Activated naive CD8-positive, alpha-beta T cell (primary cell): ENCODE measurements around the gene LUC7L.
"Not testable (repeated sequence)": the region's sequence is repeated elsewhere in the genome, so short reads cannot be mapped to it uniquely, and the experiment has no call there.

ENCODE experiments used
- H3K27ac Mint-ChIP-seq: one replicate; pipeline ENCODE4 v1.8.0; 2021; ENCODE audit warnings: mixed read lengths
- H3K27me3 Mint-ChIP-seq: one replicate; pipeline ENCODE4 v1.8.0; 2021; ENCODE audit warnings: mixed read lengths
- H3K36me3 Mint-ChIP-seq: one replicate; pipeline ENCODE4 v1.8.0; 2021; ENCODE audit warnings: mixed read lengths
- H3K4me1 Mint-ChIP-seq: one replicate; pipeline ENCODE4 v1.8.0; 2021; ENCODE audit warnings: low read depth, mixed read lengths
- H3K4me3 Mint-ChIP-seq: one replicate; pipeline ENCODE4 v1.8.0; 2021; ENCODE audit warnings: mild to moderate bottlenecking, mixed read lengths
- H3K9me3 Mint-ChIP-seq: one replicate; pipeline ENCODE4 v1.8.0; 2021; ENCODE audit warnings: low read depth, mixed read lengths

Gene LUC7L

DNA sequence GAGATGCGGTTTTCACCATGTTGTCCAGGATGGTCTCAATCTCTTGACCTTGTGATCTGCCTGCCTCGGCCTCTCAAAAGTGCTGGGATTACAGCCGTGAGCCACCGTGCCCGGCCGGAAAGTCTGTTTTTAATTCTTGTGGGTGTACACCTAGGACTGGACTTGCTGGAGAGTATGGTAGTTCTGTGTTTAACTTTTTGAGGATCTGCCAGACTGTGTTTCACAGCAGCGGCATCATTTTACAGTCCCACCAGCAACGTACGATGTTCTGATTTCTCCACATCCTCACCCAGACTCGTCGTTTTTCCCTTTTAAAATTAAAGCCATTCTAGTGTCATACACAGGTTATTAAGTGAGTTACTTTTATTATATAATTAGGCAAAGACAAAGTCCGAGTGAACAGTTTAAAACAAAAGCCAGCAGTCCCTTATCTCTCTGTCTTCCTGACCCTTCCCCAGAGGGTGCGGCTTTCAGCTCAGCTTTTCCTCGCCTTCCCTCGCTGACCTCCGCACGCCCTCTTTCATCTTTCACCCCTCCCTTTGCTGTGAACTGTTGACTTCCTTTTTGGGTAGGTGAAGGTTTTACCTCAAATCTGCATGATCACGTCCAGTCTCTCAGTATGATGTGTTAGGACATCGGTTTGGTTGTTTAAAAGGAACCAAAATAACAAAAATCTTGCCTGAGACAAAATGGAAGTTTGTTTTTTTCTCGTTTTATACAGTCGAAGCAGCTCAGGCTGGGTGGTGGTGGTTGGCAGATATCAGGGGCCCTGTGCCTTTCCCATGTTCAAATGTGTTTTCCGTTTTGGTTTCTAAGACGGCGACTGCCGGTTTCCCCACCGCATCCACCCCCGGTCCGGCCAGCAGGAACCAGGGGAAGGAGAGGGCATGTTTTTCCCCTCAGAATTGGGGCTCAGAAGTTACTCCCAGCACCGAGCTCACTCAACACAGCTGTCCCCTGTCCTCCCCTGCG lies 23.4 kb upstream of the LUC7L start:
- H3K27me3 Mint-ChIP-seq = no peaks in the 10 kb centered on the region
- H3K36me3 Mint-ChIP-seq = peaks cover 10% of the 10 kb centered on the region
- no peaks in the 10 kb centered on the region for H3K9me3 Mint-ChIP-seq
- peaks cover 17% of the 10 kb centered on the region for H3K4me1 Mint-ChIP-seq
- peak overlapping the region; percentile 84 for H3K4me3 Mint-ChIP-seq
- peak overlapping the region; percentile 93 for H3K27ac Mint-ChIP-seq

DNA sequence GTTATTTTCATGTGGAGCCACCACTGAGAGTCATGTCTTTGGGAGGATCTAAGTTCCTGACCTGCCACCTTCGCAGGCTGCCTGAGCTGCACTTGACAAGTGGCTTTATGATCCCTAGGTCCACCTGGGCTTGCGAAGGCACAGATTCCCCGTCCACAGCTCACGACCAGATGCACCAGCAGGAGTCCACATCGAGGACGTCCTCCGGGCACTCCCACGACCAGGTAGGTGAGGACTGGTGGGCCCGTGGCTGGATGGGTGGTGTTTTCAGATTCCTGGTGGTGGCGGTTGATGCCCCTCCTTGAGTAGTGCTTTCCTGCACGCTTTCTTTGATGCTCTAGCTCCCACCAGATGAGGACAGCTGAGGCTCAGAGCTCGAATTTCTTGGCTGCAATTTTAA lies 20.2 kb upstream of the LUC7L start:
- Mint-ChIP-seq H3K27ac (no peak overlapping the region), H3K9me3 (no peaks in the 10 kb centered on the region)

DNA sequence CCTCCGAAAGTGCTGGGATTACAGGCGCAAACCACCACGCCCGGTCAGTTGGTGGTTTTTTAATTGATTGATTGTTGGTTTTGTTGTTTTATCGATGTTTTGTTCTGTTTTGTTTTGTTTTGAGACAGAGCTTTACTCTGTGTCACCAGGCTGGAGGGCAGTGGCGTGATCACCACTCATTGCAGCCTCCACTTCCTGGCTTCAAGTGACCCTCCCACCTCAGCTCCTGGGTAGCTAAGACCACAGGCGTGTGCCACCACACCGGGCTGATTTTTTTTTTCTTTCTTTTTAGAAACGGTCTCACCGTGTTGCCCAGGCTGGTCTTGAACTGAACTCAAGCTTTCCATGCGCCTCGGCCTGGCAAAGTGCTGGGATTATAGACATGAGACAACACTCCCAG lies 17.8 kb upstream of the LUC7L start:
- H3K4me3 Mint-ChIP-seq = no peak overlapping the region
- no peaks in the 10 kb centered on the region for H3K36me3 Mint-ChIP-seq
- H3K9me3 Mint-ChIP-seq = no peaks in the 10 kb centered on the region
- no peaks in the 10 kb centered on the region for H3K27me3 Mint-ChIP-seq
- H3K27ac Mint-ChIP-seq = no peak overlapping the region
- H3K4me1 Mint-ChIP-seq = peaks cover 4% of the 10 kb centered on the region

More for the DNA sequence above, 20.2 kb upstream of the LUC7L start:
- H3K27me3 Mint-ChIP-seq = no peaks in the 10 kb centered on the region
- H3K4me3 Mint-ChIP-seq = no peak overlapping the region
- H3K4me1 Mint-ChIP-seq = peaks cover 17% of the 10 kb centered on the region
- peaks cover 3% of the 10 kb centered on the region for H3K36me3 Mint-ChIP-seq

DNA sequence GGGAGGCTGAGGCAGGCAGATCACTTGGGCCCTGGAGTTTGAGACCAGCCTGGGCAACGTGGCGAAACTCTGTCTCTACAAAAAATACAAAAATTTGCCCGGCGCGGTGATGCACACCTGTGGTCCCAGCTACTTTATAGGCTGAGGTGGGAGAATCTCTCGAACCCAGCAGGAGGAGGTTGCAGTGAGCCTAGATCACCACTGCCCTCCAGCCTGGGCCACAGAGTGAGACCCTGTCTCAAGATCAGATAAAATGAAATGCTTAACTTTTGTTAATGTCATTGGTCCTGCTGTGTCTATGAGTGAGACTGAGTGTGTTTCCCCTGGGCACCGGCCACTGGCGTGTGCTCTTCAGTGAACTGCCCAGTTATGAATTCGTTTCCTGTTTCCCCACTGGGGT lies 15.9 kb upstream of the LUC7L start:
- no peaks in the 10 kb centered on the region for H3K36me3 Mint-ChIP-seq
- no peak overlapping the region for H3K27ac Mint-ChIP-seq
- H3K4me3 Mint-ChIP-seq = no peak overlapping the region
- no peaks in the 10 kb centered on the region for H3K27me3 Mint-ChIP-seq
- H3K9me3 Mint-ChIP-seq = no peaks in the 10 kb centered on the region
- H3K4me1 Mint-ChIP-seq = peaks cover 8% of the 10 kb centered on the region

DNA sequence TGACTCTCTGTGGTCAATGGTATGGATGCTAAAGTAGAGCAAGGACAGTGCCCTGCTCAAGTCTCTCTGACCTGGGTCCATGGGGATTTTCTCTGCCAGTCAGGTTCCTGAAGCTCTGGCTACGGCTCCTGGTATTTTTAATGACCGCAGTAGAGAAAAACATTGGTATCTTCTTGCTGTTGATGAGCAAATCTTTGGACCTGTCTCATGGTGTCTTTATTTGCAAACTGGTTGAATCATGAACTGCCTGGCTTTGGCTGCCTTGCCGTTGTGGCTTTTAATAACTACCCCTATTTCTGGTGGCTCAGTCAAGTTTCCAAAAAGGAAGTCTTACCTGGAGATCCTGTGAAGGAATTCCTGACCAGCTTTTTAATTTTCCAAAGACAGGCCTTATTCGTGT lies 14.1 kb upstream of the LUC7L start:
- Mint-ChIP-seq H3K27ac (no peak overlapping the region), H3K4me3 (no peak overlapping the region), H3K4me1 (peaks cover 15% of the 10 kb centered on the region)

DNA sequence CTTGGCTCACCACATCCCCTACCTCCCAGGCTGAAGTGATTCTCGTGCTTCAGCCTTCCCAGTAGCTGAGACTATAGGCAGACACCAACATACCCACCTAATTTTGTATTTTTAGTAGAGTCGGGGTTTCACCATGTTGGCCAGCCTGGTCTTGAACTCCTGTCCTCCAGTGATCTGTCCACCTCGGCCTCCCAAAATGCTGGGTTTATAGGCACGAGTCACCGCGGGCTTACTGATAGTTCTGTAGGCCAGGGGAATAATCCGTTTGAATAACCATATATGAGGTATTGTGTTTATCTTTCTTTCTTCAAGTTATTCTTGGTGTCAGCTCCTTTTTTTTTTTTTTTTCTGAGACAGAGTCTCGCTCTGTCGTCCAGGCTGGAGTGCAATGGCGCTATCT lies 13.0 kb upstream of the LUC7L start:
- Mint-ChIP-seq H3K9me3 (no peaks in the 10 kb centered on the region), H3K4me3 (no peak overlapping the region)

More for the DNA sequence above, 14.1 kb upstream of the LUC7L start:
- no peaks in the 10 kb centered on the region for H3K9me3 Mint-ChIP-seq
- H3K27me3 Mint-ChIP-seq = no peaks in the 10 kb centered on the region
- peaks cover 3% of the 10 kb centered on the region for H3K36me3 Mint-ChIP-seq

DNA sequence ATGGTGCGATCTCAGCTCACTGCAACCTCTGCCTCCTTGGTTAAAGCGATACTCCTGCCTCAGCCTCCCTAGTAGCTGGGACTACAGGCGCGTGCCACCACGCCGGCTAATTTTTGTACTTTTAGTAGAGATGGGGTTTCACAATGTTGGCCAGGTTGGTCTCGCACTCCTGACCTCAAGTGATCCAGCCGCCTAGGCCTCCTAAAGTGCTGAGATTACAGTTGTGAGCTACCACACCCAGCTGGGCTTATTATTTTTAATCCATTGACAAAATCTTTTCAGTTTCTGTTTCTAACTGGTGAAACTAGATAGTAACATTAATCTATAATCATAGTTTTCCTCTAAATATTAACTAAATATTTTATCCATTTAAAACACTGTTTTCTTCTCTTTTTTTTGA lies 11.3 kb upstream of the LUC7L start:
- H3K4me3 Mint-ChIP-seq = no peak overlapping the region
- no peaks in the 10 kb centered on the region for H3K27me3 Mint-ChIP-seq
- H3K36me3 Mint-ChIP-seq = peaks cover 3% of the 10 kb centered on the region
- no peaks in the 10 kb centered on the region for H3K9me3 Mint-ChIP-seq
- peak overlapping the region; percentile 28 for H3K27ac Mint-ChIP-seq
- peaks cover 20% of the 10 kb centered on the region for H3K4me1 Mint-ChIP-seq

More for the DNA sequence above, 13.0 kb upstream of the LUC7L start:
- H3K27ac Mint-ChIP-seq = no peak overlapping the region
- no peaks in the 10 kb centered on the region for H3K27me3 Mint-ChIP-seq
- H3K4me1 Mint-ChIP-seq = peaks cover 17% of the 10 kb centered on the region
- peaks cover 3% of the 10 kb centered on the region for H3K36me3 Mint-ChIP-seq

DNA sequence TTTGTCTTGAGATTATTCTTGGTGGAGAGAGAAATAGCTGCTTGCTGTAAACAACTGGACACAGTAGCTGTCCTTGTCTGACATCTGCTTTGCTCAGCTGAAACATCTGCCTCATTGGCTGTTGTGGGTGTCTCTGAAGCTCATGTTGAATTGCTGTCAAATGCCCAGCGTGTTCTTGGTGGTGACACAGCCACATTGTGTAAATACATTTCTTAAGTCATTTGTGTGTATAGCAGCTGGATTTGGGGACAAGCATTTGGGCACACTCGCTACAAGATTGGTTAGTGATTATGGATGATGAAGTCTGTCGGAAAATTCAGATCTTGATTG lies 10.7 kb upstream of the LUC7L start:
- H3K4me1 Mint-ChIP-seq = peaks cover 26% of the 10 kb centered on the region
- no peak overlapping the region for H3K4me3 Mint-ChIP-seq
- no peaks in the 10 kb centered on the region for H3K27me3 Mint-ChIP-seq
- peak overlapping the region; percentile 28 for H3K27ac Mint-ChIP-seq
- H3K9me3 Mint-ChIP-seq = no peaks in the 10 kb centered on the region
- H3K36me3 Mint-ChIP-seq = peaks cover 3% of the 10 kb centered on the region

DNA sequence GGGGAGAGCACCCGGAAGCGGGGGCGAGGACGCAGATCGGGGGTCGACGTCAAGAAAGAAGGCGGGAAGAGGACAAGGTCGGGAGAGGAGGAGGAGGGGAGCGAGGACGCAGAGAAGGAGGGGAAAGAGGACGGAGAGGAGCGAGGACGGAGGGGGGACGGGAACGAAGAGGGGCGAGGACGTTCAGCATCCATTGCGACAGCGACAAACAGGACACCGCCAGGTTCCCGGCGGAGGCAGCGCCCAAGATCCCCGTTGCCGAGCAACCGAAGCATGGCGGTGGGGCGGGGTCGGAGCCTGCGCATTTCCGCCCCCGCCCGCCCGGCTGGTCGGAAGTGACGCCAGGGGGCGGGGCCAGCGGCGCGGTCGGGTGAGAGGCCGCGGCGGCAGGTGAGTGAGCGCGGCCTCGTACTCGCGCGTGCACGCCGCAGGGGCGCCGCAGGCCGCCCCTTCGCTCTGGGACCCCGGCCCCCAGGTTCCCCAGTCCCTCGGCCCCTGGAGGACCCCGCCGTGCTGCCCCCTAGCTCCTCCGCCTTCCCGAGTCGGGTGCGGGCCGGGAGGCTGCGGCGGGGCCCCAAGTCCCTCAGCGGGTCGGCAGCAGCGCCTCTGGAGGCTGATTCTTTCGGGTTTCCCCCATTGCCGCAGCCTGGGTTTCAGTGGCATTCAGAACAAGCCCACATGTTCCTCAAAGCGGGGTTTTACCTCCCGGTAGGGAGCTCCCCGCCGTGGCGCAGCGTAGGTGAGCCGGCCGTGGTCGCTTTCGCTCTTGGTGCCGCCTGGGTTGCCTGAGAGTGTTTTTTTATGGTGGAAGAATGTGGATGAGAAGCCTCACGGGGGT lies 5.4 kb upstream of the LUC7L start, which contains the start of gene FAM234A:
Gene FAM234A, plus strand, starts transcription at position 354 of the 838 bp plus-strand sequence. CDS start 19,593 bp downstream, outside the sequence.
- peak within 1 kb of the TSS; percentile 97 for H3K4me3 Mint-ChIP-seq
- peak within 1 kb of the TSS; percentile 97 for H3K27ac Mint-ChIP-seq
- peaks cover under 1% of the 10 kb centered on the region for H3K36me3 Mint-ChIP-seq

DNA sequence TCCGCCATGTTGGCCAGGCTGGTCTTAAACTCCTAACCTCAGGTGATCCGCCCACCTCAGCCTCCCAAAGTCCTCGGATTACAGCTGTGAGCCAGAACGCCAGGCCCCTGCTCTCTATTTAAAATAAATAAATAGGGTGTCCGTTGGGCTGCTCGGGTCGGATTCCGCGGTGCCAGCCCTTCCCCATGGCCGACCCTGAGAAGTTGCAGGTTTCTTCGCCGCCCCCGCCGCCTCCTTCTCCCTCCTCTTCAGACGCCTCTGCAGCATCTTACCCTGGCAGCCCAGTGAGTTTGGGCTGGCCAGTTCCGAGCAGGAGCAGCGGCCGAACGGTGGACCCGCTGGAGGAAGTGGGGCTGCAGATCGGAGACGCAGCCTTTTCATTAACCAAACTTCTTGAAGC lies 1.7 kb upstream of the LUC7L start:
- H3K4me1 Mint-ChIP-seq = peaks cover 39% of the 10 kb centered on the region
- H3K27ac Mint-ChIP-seq = no peak overlapping the region
- H3K4me3 Mint-ChIP-seq = no peak overlapping the region

More for the DNA sequence above, 5.4 kb upstream of the LUC7L start, which contains the start of gene FAM234A:
- Mint-ChIP-seq H3K4me1 (peaks cover 18% of the 10 kb centered on the region), H3K27me3 (no peaks in the 10 kb centered on the region), H3K9me3 (no peaks in the 10 kb centered on the region)

DNA sequence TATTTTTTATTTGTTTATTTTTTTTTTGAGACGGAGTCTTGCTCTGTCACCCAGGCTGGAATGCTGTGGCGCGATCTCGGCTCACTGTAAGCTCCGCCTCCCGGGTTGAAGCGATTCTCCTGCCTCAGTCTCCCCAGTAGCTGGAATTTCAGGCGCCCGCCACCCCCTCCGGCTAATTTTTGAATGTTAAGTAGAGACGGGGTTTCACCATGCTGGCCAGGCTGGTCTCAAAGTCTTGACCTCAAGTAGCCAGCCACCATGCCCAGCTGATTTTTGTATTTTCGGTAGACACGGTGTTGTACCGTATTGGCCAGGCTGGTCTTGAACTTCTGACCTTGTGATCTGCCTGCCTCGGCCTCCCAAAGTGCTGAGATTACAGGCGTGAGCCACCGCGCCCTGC lies 1.1 kb upstream of the LUC7L start:
- H3K36me3 Mint-ChIP-seq, H3K4me3 Mint-ChIP-seq, H3K27ac Mint-ChIP-seq, H3K27me3 Mint-ChIP-seq, H3K9me3 Mint-ChIP-seq: not testable (repeated sequence)
- H3K4me1 Mint-ChIP-seq = peaks cover 39% of the 10 kb centered on the region

More for the DNA sequence above, 1.7 kb upstream of the LUC7L start:
- no peaks in the 10 kb centered on the region for H3K9me3 Mint-ChIP-seq
- H3K27me3 Mint-ChIP-seq = no peaks in the 10 kb centered on the region
- no peaks in the 10 kb centered on the region for H3K36me3 Mint-ChIP-seq

DNA sequence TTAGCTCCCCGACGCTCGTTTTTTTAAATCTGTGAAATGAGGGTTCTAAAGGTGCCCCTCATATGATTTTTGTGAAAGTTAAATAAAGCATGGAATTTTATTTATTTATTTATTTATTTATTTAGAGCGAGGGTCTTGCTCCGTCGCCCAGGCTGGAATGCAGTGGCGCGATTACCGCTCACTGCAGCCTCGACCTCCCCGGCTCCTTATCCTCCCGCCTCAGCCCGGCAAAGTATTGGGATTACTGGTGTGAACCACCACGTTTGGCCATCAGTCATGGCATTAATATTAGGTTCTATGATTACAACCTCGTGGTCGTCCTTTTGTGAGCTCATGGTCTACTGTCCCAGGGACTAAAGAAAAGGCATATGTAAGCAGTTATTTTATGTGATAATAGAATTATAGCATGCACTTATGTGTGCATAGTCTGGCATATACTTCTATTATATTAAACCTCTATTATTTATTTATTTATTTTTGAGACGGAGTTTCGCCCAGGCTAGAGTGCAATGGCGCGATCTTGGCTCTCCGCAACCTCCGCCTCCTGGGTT lies 557 bp upstream of the LUC7L start:
- no peaks in the 10 kb centered on the region for H3K9me3 Mint-ChIP-seq
- H3K36me3 Mint-ChIP-seq = no peaks in the 10 kb centered on the region
- H3K27ac Mint-ChIP-seq = peak overlapping the region; percentile 68
- H3K27me3 Mint-ChIP-seq = no peaks in the 10 kb centered on the region
- H3K4me3 Mint-ChIP-seq = peak overlapping the region; percentile 96
- peaks cover 35% of the 10 kb centered on the region for H3K4me1 Mint-ChIP-seq

DNA sequence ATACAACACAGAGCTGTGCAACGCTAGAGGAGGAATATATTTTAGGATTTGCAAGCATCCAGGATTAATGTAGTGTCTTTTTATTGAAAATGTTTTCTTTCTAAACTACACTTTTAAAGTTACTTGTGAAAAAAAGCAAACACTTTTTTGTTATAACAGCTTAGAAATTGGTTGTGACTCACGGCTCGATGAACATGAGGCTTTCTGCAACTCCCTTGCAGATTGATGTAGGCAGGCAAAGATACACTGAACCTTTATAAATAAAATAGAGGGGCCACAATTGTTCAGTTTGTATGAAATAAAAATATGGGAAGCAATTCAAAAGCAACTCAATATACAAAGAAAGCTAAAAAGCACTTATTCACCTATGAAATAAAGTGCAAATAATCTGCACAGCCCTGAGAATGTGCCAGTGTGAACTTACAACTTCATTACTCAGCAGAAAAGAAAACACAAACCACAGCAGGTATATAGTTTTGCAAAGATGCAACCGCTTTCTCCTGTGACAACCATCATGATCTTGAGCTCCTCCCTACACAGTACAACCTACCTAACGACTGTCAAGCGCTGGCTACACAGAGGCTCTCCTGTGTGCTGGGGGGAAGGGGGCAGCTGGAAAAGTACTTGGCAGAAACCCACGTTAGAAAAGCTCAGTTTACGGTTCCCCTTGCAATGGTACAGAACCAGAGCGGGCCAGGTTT lies 948 bp downstream of the LUC7L start:
- peak overlapping the region; percentile 96 for H3K4me3 Mint-ChIP-seq
- no peaks in the 10 kb centered on the region for H3K27me3 Mint-ChIP-seq
- H3K36me3 Mint-ChIP-seq = no peaks in the 10 kb centered on the region
- H3K9me3 Mint-ChIP-seq = no peaks in the 10 kb centered on the region
- peak overlapping the region; percentile 87 for H3K27ac Mint-ChIP-seq
- peaks cover 33% of the 10 kb centered on the region for H3K4me1 Mint-ChIP-seq

DNA sequence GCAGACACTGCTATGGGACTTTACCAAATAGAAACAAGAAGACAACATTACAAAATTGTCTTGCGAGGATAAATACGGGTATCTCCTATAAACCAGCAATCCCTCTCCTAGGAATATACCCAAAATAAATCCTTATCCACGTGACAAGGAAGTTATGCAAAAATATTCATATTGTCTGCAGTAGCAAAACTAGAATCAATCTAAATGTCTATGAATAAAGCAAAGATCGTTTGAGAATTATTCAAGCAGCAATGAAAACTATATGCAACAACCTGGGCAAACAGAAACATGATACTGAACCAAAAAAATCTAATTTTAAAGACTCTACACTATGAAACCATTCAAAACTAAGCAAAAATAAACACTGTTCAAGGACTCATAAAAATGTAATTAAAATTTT lies 9.2 kb downstream of the LUC7L start:
- no peak overlapping the region for H3K4me3 Mint-ChIP-seq
- H3K36me3 Mint-ChIP-seq = no peaks in the 10 kb centered on the region
- H3K27me3 Mint-ChIP-seq = no peaks in the 10 kb centered on the region
- peaks cover 18% of the 10 kb centered on the region for H3K4me1 Mint-ChIP-seq
- no peak overlapping the region for H3K27ac Mint-ChIP-seq
- no peaks in the 10 kb centered on the region for H3K9me3 Mint-ChIP-seq
